GF-D8 (cell line): Measurements from ENCODE around the gene GORASP1.

ENCODE experiments used
- DNase-seq: peaks from one replicate; lab custom pipeline; 2025; lab: John Stamatoyannopoulos, UW

GORASP1 gene

DNA sequence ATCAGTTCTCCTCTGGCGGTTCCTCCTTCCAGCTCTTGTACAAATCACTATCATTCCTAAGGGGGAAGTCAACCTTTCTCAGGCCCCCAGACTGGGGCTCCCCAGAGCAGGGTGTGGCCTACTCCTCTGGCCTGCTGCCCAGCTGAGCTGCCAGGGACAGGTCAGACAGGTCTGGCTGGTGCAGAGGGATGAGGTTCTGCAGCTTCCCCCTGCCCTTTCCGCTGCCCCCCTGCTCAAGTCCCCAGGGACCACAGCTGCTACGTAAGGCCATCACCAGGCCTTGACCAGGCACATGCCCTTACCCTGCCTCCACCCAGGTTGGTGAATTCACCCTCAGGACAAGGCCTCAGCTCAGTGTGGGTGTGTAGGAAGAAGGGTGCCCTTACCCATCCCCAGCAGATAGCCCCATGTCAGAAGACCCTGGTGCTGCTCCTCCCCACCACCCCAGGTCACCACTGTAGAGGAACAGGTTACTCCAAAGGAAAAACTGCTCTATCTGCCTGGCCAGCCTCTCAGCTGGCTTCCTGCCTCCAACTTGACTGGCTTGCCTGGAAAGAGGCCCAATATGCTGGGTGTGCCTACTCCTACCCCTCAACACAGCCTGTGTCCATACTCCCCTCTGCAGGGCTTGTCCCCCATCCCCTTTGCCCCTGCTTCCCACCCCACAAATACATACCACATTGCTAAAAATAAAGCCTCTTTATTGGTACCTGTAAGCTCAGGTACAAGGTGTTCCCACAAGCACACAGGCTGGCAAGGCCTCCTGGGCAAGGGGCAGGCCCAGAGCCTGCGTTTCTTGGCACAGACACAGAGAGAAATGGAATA, 34.0 kb upstream of the GORASP1 start:
- DNase-seq, result no peak

DNA sequence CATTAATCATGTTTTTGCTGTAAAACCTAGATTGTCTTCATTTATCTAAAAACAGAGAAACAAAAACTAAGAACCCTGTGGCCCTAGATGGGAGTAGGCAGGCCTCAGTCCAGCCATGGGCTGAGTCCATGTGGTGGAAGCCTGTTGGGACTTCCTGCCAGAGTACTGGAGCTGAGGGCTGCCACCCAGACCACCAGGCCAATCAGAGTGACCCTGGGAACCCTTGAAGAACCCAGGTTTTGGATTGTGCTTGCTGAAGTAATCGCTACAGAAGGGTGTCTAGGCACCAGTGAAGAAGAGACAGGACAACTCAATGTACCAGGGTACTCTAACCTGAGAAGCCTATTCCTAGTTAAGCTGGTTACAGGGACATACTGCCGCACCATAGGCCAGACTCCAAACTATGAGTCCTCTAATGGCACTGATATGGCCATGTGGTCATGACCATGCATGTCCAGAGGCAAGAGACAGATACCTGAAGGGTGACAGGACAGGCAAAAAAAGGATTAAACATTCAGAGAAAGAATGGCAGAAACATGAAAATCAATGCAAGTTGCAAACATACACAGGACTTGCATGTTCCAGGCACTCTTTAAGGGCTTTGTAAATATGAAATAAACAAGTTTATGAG, 33.0 kb upstream of the GORASP1 start:
- DNase-seq, result no peak

DNA sequence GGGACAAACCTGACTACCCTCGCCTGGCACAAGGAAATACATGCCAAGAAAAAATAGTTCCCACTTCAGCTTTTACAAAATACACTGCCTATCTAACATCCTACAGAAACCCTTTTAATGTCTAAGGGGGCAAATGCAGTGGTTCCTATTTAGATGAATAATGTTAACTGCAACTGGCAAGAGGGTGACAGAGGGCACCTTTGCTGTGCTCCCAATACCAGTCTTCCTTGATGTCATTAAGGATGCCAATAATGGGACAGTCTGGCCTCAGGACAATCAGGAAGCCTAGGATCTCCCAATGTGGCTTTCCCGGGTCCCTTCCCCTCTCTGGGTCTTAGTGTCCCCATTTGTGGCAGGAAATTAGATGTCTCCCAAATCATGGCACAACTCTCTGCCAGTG, 32.0 kb upstream of the GORASP1 start:
- no peak for DNase-seq

DNA sequence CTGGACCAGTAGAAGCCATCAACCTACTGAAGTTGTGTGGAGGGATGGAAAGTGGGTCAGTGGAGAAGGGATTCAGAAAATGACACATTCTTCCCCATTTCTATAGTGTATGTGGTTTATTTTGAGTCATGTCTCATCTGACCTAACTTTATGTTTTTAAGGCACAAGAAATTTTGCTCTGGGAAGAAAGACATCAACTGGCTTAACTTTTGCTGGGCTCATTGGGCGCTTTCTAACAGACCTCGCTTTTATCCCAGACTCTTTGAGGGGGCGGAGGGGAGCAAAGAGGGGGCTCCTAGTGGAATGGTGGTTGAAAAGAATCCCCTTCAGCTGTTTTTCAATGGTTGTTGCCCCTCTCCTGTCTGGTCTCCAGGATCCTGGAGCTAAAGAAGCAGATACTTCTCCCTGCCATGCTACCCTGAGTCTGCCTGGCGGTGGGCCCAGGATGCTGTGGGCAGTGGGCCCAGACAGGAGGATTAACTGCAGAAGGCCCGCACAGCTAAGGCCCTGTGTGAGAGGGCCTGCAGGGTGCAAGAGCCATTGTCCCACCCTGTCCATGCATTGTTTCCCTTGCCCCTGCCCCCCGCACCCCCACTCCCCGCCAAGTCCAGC, 31.5 kb upstream of the GORASP1 start:
- DNase-seq, result no peak

DNA sequence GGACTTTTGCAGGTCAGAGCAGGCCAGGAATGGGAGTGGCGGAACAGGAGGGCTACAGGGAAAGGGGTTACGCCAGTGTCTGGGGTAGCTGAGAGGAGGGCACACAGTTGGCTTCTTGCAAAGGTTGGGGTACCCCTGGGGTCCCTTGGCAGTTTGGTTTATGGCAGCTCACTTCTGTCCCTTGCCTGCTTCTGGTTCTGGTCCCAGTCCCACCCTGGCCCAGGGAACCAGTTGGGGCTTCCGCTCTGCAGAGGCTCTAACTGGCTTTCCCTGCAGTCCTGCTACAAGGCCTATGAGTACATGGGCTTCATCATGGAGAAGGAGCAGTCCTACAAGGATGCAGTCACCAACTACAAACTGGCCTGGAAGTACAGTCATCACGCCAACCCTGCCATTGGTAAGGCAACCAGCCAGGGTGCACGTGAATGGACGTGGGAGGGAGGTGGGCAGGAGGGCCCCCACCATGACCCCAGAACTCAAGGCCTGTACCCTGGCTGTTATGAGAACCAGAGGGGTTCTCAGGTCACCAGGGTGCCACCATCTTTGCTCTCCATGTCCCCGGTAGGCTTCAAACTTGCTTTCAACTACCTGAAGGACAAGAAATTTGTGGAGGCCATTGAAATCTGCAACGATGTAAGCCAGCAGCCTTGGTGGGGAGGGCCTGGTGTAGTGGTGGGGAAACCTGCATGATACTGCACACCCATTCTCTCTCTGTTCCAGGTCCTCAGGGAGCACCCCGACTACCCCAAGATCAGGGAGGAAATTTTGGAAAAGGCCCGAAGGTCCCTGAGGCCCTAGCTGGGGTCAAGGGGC, 30.8 kb upstream of the GORASP1 start:
- DNase-seq, result no peak

DNA sequence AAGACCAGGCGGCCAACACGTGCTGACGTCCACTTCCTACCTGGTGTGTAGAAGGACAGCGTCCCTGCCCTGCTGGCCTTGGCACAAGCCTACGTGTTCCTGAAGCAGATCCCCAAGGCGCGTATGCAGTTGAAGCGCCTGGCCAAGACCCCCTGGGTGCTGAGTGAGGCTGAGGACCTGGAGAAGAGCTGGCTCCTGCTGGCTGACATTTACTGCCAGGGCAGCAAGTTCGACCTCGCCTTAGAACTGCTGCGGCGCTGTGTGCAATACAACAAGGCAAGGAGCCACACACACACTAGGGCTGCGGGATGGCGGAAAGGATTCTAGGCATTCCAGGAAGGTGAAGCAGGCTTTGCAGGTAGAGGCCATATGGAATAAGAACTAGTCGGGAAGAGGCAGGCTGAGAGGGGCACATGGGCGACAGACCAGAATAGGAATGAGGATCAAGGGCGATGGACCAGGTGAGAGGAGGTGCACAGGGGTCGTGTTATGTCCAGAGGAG, 30.1 kb upstream of the GORASP1 start:
- no peak for DNase-seq

DNA sequence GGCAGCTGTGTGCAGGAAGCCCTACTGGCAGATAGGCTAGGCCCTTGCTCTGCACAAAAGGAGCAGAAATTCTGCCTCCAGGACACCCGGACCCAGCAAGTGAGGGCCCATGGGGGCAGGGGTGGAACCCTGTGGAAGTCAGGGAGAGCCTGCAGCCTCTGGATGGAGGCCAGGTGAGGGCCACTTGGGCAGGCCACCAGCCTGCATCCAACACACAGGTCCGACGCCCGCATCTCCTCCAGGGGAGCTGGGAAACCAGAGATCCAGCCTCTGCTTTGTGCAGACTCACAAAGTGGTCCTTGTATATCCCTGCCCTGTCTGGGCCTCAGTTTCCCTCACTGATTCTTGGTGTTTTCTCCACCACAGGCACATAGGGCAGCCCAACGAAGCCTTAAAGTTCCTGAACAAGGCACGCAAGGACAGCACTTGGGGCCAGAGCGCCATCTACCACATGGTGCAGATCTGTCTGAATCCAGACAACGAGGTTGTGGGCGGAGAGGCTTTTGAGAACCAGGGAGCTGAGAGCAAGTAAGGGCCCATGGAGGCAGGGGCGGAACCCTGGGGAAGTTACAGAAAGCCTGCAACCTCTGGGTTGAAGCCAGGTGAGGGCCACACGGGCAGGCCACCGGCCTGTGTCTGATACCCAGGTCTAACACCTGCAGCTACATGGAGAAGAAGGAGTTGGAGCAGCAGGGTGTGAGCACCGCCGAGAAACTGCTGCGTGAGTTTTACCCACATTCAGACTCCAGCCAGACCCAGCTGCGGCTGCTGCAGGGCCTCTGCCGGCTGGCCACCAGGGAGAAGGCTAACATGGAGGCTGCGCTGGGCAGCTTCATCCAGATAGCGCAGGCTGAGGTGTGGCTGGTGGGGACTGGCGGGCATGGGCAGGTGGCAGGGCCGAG, 29.4 kb upstream of the GORASP1 start:
- no peak for DNase-seq

DNA sequence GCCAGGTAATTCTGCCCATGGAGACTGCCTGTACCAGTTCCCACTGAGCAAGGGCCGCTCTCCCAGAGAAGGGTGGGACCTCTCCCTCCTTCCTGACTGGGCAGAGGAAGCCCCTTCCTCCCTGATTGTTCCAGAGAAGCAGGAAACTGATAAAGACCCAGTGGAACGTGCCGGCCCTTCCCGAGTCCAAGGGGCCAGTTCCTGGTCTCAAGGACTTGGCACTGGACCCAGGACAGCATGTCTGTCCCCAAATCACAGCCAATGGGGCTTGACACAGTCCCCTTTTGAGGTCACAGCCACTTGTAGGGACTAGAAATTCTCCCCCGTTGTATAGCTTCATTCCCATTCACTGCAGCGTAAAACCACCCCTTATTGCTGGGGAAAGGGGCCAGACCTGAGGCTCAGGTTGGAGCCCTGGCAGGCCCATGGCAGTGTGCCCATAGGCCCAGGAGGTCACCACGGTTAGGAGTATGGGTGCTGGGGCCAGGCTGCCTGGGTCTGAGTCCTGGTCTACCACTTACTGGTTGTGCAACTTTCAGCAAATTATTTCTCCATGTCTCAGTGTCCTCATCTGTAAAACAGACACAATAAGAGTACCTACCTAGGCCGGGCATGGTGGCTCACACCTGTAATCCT, 27.9 kb upstream of the GORASP1 start:
- no peak for DNase-seq

DNA sequence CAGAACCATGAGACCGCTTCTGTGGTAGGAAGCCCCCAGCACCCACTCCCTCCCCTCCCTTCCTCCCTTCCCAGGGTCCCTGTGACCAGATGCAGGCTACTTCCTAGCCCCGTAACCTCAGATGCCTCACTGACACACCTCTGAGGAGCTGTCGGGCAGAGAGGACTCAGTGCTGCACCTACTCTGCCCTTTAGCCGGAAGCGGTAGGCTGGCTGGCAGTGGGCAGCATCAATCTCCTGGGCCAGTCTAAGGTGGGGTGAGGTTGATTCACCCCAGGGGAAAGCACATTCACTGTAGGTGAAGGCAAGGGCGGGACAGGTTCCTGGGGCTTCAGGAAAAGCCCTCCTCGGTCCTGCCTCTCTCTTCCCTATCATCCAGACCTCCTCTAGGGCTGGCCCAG, 26.9 kb upstream of the GORASP1 start:
- no peak for DNase-seq

DNA sequence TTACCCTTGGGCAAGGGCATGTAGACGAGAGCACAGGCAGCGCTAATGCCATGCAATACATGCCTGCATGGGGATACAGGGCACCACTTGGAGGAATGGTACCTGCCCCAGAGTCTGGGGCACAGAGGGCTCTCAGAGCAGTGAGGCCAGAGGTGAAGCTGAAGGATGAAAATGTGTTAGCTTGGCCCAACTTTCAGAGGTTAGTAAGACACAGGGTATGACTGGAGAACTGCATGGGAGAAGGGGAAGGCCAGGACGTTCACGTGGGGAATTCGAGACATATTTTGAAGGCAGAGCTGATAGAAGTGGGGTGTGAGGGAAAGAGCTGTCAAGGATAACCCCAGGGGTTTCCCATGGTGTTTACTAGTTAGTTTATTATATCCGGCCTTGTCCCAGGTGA, 26.4 kb upstream of the GORASP1 start:
- DNase-seq, result no peak

DNA sequence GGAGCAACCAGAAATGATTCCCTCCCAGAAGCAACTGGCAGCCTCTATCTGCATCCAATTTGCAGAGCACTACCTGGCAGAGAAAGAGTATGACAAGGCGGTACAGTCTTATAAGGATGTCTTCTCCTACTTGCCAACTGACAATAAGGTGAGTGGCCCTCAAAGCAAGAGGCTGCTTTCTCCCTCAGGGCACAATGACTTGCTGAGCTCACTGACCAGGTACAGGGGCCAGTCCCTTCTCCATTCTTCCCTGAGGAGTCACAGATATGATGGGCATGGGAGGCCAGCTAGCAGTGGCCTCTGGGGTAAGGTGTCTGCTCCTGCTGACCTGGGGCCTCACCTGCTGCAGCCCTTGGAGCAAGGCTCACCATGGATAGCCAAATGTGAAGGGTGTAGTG, 25.7 kb upstream of the GORASP1 start:
- no peak for DNase-seq

DNA sequence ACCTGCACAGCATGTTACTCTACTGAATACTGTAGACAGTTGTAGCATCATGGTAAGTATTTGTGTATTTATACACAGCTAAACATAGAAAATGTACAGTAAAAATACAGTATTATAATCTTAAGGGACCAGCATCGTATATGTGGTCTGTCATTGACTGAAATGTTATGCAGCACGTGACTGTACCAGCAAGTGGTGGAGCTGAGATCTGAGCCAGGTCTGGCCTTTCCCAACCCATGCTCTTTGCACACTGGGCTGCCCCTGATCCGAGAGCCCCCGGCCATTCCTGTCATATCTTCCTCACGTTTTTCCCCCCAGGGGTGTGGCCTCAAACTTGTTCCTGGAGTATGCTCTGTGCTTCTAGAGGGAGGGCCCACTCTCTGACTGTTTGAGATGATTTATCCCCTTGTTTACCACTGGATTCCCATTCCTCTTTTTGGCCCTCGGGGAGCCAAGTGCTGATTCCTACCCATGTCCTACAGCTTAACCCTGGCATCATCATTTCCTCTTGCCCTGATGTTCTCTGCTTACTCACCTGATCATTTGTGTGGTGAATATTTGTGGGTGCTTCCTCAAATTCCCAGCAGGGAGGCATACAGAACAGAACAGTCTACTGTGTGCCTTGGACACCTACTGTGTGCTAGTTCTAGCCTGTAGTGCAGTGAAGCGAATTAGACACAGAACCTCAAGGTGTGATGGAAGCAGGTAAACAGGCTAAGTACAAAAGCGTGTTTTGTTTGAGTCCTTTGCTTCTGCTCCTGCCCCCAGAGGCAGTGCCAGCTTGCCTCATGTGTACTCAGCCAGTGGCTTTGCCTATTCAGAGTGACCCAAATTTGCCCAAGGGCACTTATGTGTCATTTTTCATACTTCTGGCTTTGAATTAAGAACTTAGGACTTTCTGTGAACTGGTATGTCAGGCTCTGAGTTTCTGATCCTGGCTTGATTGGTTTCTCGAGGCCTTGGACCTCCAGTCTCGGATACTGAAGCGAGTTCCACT, 25.0 kb upstream of the GORASP1 start:
- DNase-seq, result no peak

DNA sequence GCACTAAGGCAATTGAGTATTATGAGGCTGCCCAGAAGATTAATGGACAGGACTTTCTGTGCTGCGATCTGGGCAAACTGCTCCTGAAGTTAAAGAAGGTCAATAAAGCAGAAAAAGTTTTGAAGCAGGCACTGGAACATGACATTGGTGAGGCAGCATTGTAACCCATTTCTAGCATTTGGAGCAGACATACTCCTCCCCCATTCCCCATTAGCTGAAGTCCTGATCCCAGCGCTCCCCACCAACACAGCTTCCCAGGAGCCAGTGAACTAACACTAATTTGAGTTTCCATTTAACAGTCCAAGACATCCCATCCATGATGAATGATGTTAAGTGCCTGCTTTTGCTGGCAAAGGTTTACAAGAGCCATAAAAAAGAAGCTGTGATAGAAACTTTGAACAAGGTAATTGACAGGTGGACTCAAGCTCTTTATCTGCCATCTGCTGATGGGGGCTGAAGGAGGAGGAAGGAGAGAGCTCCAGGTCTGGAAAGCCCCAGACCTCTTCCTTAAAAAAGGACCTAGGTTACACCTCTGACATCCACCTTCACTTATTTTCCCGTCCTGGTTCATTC, 23.4 kb upstream of the GORASP1 start:
- DNase-seq, result no peak

DNA sequence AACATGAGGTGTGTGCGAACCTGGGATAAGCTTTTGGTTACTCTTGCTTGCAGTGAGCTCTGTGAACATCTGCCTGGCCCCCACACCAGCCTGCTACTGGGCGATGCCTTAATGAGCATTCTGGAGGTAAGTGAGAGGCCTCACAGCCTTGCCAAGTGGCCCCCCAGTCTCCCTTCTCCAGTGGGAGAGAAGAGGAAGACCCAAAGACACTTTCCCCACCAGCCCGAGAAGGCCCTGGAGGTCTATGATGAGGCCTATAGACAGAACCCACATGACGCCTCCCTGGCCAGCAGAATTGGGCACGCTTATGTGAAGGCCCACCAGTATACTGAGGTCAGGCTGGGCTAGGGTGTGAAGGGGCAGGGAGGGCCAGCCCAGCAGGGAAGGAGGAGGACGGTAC, 22.6 kb upstream of the GORASP1 start:
- DNase-seq, result no peak

DNA sequence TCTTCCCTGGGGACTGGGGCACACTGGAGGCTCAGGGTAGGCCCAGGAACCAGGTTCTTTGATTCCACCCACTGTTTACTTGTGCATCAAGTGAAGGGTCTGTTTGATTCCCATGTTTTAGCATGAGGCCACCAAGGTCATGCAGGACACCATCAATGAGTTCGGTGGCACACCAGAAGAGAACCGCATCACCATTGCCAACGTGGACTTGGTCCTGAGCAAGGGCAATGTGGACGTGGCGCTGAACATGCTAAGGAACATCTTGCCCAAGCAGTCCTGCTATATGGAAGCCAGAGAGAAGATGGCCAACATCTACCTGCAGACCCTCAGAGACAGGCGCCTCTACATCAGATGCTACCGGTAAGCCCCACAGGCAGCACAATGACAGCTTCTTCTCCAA, 21.5 kb upstream of the GORASP1 start:
- no peak for DNase-seq

DNA sequence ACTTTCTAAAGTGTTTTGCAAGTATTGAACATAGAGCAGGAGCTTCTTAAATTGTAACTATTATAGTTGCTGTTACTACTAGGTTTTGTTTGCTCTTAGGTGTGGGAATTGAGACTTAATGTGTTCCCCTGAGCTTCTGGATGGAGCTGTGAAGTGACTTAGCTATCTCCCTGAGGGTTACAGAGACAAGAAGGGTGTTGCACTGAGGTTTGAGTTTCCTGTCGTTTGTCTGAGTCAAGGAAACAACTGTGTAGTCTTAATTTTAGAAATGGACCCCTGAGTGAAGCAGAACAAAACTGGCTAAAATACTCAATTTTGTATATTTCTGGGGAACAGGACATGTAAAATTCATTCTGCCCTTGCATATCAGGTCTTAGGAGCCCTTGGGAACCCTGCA, 20.5 kb upstream of the GORASP1 start:
- DNase-seq, result no peak

DNA sequence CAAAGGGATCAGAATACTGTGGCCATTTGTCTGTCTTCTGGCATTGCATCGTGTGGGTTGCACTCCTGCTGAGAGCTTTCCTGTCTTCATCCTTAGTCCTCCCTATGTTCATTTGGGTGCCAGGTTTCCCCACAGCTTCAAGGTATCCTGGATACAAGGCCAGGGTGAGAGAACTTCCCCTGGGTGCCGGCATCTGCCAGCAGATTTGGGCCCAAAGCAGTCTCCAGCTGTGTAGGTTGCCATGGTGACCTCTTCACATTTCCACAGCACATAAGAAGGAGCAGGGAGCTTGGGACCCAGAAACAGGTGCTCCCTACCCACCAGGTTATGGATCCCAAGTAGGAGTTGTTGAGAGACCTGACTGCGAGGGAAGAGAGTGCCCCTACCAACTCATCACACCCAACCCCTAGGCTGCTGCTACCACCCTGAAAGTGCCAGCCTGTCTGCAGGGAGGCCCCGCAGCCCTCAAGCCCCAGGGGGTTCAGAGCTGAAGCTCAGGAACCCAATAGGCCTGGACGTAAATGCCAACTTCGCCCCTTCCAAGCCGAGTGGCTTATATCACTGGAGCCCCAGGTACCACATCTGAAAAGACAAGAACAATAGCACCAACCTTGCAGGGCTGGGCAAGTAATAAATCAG, 20.0 kb upstream of the GORASP1 start:
- DNase-seq, result no peak

DNA sequence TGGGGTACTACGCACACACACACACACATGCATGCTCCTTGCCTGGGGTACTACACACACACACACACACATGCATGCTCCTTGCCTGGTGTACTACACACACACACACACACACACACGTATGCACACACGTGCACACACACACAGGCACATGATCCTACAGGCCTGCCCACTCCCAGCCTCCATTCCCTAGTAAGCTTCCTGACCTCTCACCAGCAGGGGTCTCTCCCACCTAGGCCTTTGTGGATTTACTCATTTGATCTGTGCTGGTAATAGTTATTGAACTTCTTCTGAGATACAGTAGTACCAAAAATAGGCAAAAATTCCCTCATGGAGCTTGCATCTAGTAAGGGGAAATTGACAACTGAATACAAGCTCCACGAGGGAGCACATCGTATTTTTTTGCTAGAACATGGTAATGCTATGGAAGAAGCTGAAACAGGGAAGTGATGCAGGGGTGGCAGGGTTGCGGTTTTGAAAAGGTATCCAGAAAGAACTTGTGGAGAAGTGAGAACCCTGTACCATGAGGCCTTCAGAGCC, 19.2 kb upstream of the GORASP1 start:
- DNase-seq, result peak; percentile 21
